ENCODE measurements around the gene IMPG1. TPM values are rescaled to one million over a fixed set of nuclear protein-coding genes. Genes with fewer than 3 reads are reported as not detected.
"Not testable (repeated sequence)": the region's sequence is repeated elsewhere in the genome, so short reads cannot be mapped to it uniquely, and the experiment has no call there.

Gene IMPG1
- total RNA-seq, 2 donors from 2014 or later = not detected

DNA sequence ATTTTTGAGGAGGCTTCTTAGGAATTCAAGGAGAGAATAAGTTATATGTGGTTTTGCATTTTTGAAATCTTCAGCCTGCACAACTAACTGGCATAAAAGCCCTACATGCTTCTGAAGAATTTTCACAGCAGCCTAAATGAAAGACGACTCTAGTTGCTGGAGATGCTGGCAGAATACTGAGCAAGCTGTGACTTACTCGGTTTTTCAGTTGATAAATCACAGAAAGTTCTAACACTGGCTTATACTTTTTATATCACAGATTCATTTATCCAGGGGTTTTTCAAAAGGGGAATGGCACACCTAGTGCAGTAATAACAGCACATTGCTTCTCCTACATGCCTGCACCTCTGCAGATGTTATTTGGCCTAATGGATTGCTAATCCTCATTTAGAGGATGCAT, 134.6 kb downstream of the IMPG1 start:
- DNase-seq = no peak
- Mint-ChIP-seq H3K27me3 (ENCODE audit: low read depth) (peaks cover 39% of the 10 kb centered on the region), H3K4me3 (no peak overlapping the region), H3K9me3 (no peaks in the 10 kb centered on the region), H3K27ac (no peak overlapping the region), H3K36me3 (ENCODE audit: insufficient read depth in 2 of 2) (no peaks in the 10 kb centered on the region), H3K4me1 (ENCODE audit: low read depth) (peaks cover 10% of the 10 kb centered on the region)
- ATAC-seq (replicated peaks in 1 of 2) = no peak

DNA sequence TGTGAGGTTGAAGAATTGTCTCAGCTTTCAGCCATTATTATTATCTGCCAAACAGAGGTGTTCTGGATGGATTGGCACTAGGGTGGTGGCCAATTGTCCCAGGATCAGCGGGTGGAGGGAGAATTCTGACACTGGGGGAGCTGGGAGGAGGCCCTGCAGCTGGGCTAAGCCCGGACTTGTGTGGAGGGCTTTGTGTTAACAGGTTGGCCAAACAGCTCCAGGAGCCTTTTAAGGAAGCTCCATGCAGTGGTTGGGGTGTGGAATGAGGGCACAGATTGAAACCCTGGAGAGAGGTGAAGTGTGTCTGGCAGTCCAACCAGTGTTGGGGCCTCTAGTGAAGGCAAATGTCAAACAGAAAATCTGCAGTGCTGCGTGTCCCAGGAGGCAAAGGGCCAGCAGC, 135.8 kb downstream of the IMPG1 start:
- DNase-seq = no peak
- Mint-ChIP-seq H3K4me1 (ENCODE audit: low read depth) (peaks cover 10% of the 10 kb centered on the region), H3K27ac (no peak overlapping the region), H3K4me3 (no peak overlapping the region), H3K9me3 (no peaks in the 10 kb centered on the region), H3K27me3 (ENCODE audit: low read depth) (peaks cover 39% of the 10 kb centered on the region), H3K36me3 (ENCODE audit: insufficient read depth in 2 of 2) (no peaks in the 10 kb centered on the region)
- no peak for ATAC-seq (replicated peaks in 1 of 2)

DNA sequence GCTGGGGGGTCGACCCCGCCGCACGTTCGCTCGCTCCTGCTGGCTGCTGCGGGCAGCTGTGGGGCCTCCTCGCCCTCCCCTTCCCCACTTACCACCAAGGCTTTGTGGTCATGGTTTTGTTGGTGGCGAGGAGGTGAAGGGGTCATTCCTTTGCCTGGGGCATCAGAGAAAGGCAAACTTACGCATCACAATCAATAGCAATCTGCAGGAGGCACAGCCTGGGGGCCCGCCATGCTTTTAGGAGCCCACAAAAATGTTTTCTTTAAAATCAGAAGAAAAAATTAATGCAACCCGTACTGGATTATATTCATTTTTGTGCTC, 137.0 kb downstream of the IMPG1 start:
- no peaks in the 10 kb centered on the region for H3K9me3 Mint-ChIP-seq
- H3K27me3 Mint-ChIP-seq (ENCODE audit: low read depth) = peaks cover 32% of the 10 kb centered on the region
- DNase-seq (no peak), ATAC-seq (replicated peaks in 1 of 2) (no peak)
- peaks cover 10% of the 10 kb centered on the region for H3K4me1 Mint-ChIP-seq (ENCODE audit: low read depth)
- no peak overlapping the region for H3K27ac Mint-ChIP-seq
- peak overlapping the region in 1 of 2 donors; percentile 58 for H3K4me3 Mint-ChIP-seq
- no peaks in the 10 kb centered on the region for H3K36me3 Mint-ChIP-seq (ENCODE audit: insufficient read depth in 2 of 2)

DNA sequence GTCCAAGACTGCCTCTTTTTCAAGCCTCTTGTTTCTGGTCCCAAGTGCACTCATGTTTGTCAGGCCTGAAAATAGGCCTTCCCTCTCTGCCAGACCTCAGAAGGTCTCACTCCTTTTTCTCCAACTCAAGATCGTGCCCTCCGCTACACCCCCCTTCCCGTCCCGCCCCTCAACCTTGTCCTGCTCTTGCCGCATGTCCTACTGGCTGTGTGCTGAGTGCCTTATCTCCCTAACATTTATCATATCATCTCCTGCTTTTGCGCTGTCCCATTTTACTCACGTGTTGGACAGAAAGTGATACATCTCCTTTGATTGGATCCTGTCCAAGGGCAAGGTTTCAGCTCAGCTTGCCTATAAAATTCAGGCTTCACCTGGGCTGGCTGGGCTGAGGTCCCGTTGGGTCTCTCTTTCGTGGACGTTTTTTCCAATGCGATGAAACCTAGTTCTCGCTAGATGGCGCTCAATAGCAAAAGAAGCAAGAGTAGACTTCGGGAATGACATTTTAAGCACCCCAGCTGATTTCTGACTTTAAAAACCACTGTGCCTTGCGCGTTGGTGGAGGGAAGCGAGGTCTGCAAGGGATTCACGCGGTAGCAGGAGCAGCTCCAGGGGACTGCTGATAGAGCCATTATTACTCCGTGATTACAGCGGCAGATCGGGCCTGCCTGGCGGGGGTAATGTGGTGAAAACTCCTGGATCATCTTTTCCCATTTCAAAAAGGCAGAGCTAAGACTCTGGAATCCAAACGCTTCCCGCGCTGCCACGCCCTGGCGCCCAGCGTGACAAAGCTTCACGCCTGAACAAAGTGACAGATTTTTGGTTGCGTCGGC, 137.6 kb downstream of the IMPG1 start:
- H3K4me1 Mint-ChIP-seq (ENCODE audit: low read depth) = peaks cover 10% of the 10 kb centered on the region
- H3K27me3 Mint-ChIP-seq (ENCODE audit: low read depth) = peaks cover 32% of the 10 kb centered on the region
- H3K9me3 Mint-ChIP-seq = no peaks in the 10 kb centered on the region
- H3K36me3 Mint-ChIP-seq (ENCODE audit: insufficient read depth in 2 of 2) = no peaks in the 10 kb centered on the region
- ATAC-seq (replicated peaks in 1 of 2) (peak; percentile 45 to 53), DNase-seq (peak; percentile 14 to 42)
- no peak overlapping the region for H3K27ac Mint-ChIP-seq
- H3K4me3 Mint-ChIP-seq = peak overlapping the region; percentile 58 to 63

GRCh38 chr6:75933387-75933975, 139.0 kb downstream of the IMPG1 start:
- Mint-ChIP-seq H3K27ac (no peak overlapping the region), H3K4me1 (ENCODE audit: low read depth) (peaks cover 10% of the 10 kb centered on the region)

GRCh38 chr6:75932067-75932466, 140.4 kb downstream of the IMPG1 start:
- Mint-ChIP-seq H3K27me3 (ENCODE audit: low read depth) (peaks cover 31% of the 10 kb centered on the region), H3K4me1 (ENCODE audit: low read depth) (peaks cover 10% of the 10 kb centered on the region), H3K27ac (no peak overlapping the region), H3K9me3 (no peaks in the 10 kb centered on the region), H3K4me3 (no peak overlapping the region), H3K36me3 (ENCODE audit: insufficient read depth in 2 of 2) (no peaks in the 10 kb centered on the region)
- ATAC-seq (replicated peaks in 1 of 2) = no peak
- DNase-seq = no peak

More at GRCh38 chr6:75933387-75933975, 139.0 kb downstream of the IMPG1 start:
- ATAC-seq (replicated peaks in 1 of 2) (no peak), DNase-seq (no peak)
- H3K9me3 Mint-ChIP-seq = no peaks in the 10 kb centered on the region
- peaks cover 32% of the 10 kb centered on the region for H3K27me3 Mint-ChIP-seq (ENCODE audit: low read depth)
- H3K36me3 Mint-ChIP-seq (ENCODE audit: insufficient read depth in 2 of 2) = no peaks in the 10 kb centered on the region
- no peak overlapping the region for H3K4me3 Mint-ChIP-seq

- ATAC-seq (replicated peaks in 1 of 2) = no peak
- H3K27ac Mint-ChIP-seq = no peak overlapping the region
Measured at GRCh38 chr6:75931011-75931680, 141.3 kb downstream of the IMPG1 start.

DNA sequence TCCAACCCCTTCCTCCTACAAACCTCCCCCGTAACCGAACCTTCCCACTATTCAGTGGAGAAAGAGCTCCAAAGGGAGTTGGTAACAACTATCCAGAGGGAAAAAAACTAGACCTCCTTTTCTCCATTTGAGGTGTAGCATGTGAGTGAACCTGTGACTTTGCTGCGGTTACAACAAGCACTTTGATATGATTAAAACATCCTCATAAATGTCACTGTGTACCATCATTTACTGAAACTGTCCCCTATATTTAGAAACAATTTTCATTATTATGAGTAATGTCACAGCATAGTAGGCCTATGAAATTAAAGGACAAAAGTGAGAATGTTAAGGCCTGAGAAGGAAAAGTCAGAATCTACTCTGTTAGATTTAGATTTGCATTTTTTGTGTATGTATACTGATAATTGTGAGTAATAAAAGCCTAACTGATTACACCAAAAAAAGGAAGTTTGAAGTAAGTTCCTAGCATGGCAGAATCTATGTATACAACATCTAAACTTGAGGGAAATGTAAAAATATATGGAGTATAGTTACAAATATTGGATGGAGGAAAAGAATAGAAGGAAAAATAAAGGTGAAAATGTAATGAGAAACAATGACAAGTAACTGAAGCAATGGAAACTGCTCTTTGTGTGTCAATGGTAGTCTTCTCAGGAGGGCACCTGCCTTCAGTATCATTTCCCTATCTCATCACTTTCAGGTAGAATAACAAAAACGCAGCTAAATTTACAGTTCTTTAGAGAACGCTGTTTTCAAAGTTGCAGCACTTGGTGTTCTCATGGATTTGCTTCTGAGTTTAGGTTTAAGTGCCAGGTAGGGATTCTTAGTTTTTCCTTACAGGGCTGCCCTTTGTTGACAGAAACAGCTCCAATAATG, 145.9 kb downstream of the IMPG1 start:
- DNase-seq (no peak), ATAC-seq (replicated peaks in 1 of 2) (no peak)
- no peaks in the 10 kb centered on the region for H3K36me3 Mint-ChIP-seq (ENCODE audit: insufficient read depth in 2 of 2)
- H3K4me3 Mint-ChIP-seq = no peak overlapping the region
- H3K9me3 Mint-ChIP-seq = no peaks in the 10 kb centered on the region
- H3K4me1 Mint-ChIP-seq (ENCODE audit: low read depth) = no peaks in the 10 kb centered on the region
- H3K27ac Mint-ChIP-seq = no peak overlapping the region
- H3K27me3 Mint-ChIP-seq (ENCODE audit: low read depth) = no peaks in the 10 kb centered on the region

More at GRCh38 chr6:75931011-75931680, 141.3 kb downstream of the IMPG1 start:
- H3K4me3 Mint-ChIP-seq = no peak overlapping the region
- peaks cover 22% of the 10 kb centered on the region for H3K27me3 Mint-ChIP-seq (ENCODE audit: low read depth)
- no peak for DNase-seq
- no peaks in the 10 kb centered on the region for H3K36me3 Mint-ChIP-seq (ENCODE audit: insufficient read depth in 2 of 2)
- peaks cover 10% of the 10 kb centered on the region for H3K4me1 Mint-ChIP-seq (ENCODE audit: low read depth)
- no peaks in the 10 kb centered on the region for H3K9me3 Mint-ChIP-seq

DNA sequence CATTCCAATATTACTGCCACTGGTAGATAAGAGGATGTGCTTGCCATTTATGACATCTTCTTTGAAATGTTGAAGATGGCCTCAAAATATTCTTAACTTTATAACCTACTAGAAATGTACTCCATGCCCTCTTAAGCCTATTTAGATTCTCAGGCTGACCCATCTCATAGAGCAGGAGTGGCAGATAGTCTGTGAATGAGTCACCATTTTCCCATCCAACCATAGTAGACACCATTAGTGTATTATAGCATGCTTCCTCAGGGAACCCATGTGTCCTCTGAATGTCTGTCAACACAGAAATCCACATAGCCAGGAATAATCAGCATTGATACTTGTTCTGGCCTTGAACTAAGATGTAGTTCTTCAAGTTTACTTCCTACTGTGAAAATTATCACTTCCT, 150.2 kb downstream of the IMPG1 start:
- no peak overlapping the region for H3K27ac Mint-ChIP-seq

DNA sequence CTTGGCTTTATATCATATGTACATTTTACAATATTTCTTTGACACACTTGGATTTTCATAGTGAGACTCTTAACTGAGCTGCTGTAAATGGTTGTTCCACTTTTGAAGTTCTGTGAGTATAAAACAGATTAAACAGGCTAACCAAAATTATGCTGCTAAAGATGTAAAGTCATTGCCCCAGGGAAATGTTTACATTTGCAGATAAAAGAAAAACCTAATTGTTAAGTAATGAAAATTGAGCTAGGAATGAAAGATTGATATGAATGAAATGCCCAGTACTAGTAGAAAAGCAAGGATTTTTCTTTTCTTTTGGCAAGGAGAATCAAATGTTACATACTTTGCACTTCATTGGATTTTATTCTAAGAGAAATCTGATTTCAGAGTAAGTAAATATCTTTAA, 159.4 kb downstream of the IMPG1 start:
- Mint-ChIP-seq H3K4me1 (ENCODE audit: low read depth) (no peaks in the 10 kb centered on the region), H3K4me3 (no peak overlapping the region), H3K27ac (no peak overlapping the region), H3K27me3 (ENCODE audit: low read depth) (no peaks in the 10 kb centered on the region), H3K36me3 (ENCODE audit: insufficient read depth in 2 of 2) (no peaks in the 10 kb centered on the region), H3K9me3 (no peaks in the 10 kb centered on the region)
- DNase-seq (no peak), ATAC-seq (replicated peaks in 1 of 2) (no peak)

More for the DNA sequence above, 150.2 kb downstream of the IMPG1 start:
- Mint-ChIP-seq H3K9me3 (no peaks in the 10 kb centered on the region), H3K4me3 (no peak overlapping the region), H3K36me3 (ENCODE audit: insufficient read depth in 2 of 2) (no peaks in the 10 kb centered on the region), H3K4me1 (ENCODE audit: low read depth) (no peaks in the 10 kb centered on the region), H3K27me3 (ENCODE audit: low read depth) (no peaks in the 10 kb centered on the region)
- DNase-seq = no peak
- ATAC-seq (replicated peaks in 1 of 2) = no peak

DNA sequence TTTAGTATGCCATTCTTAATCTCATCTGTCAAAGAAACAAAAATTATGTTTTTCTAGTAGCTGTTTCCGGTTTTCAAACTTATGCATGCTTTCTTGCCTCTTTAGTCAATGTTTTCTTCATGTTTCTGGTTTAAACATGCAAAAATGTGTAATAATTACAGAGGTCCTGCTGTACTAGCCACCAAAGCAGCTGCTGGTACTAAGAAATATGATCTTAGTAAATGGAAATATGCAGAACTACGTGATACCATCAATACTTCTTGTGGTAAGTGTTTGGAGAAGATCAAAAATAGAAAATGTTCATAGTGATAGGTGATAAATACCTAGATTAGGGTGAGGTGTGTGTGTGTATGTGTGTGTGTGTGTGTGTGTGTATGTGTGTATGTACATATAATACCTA, 165.0 kb downstream of the IMPG1 start:
- H3K4me1 Mint-ChIP-seq (ENCODE audit: low read depth) = no peaks in the 10 kb centered on the region
- H3K9me3 Mint-ChIP-seq = peaks cover 0 to 1% of the 10 kb centered on the region in 2 donors
- H3K4me3 Mint-ChIP-seq = no peak overlapping the region
- H3K36me3 Mint-ChIP-seq (ENCODE audit: insufficient read depth in 2 of 2) = peaks cover 0 to 3% of the 10 kb centered on the region in 2 donors
- DNase-seq (no peak), ATAC-seq (replicated peaks in 1 of 2) (no peak)
- no peak overlapping the region for H3K27ac Mint-ChIP-seq
- no peaks in the 10 kb centered on the region for H3K27me3 Mint-ChIP-seq (ENCODE audit: low read depth)

- no peak for ATAC-seq (replicated peaks in 1 of 2)
- H3K9me3 Mint-ChIP-seq = peaks cover 0 to 1% of the 10 kb centered on the region in 2 donors
- peaks cover 0 to 3% of the 10 kb centered on the region in 2 donors for H3K36me3 Mint-ChIP-seq (ENCODE audit: insufficient read depth in 2 of 2)
- H3K4me3 Mint-ChIP-seq = no peak overlapping the region
- H3K27me3 Mint-ChIP-seq (ENCODE audit: low read depth) = no peaks in the 10 kb centered on the region
- H3K27ac Mint-ChIP-seq = no peak overlapping the region
- H3K4me1 Mint-ChIP-seq (ENCODE audit: low read depth) = no peaks in the 10 kb centered on the region
- no peak for DNase-seq
Measured at GRCh38 chr6:75906871-75907270, 165.6 kb downstream of the IMPG1 start.

GRCh38 chr6:75905129-75905528, 167.3 kb downstream of the IMPG1 start:
- not testable (repeated sequence) for H3K36me3 Mint-ChIP-seq (ENCODE audit: insufficient read depth in 2 of 2); H3K9me3 Mint-ChIP-seq; H3K27me3 Mint-ChIP-seq (ENCODE audit: low read depth); H3K27ac Mint-ChIP-seq; H3K4me3 Mint-ChIP-seq; ATAC-seq (replicated peaks in 1 of 2); H3K4me1 Mint-ChIP-seq (ENCODE audit: low read depth); DNase-seq

All from activated T-cell treated with anti-CD3 and anti-CD28 coated beads, Interleukin-2, amount 50 U/mL, for 72 hours (primary cell).